ENCODE results near the gene IGSF23. TPM values are rescaled to one million over a fixed set of nuclear protein-coding genes. Genes with fewer than 3 reads are reported as not detected.
"Not testable (repeated sequence)": the region's sequence is repeated elsewhere in the genome, so short reads cannot be mapped to it uniquely, and the experiment has no call there.

Gene IGSF23
- total RNA-seq, 1 experiment from 2014 or later, result not detected

DNA sequence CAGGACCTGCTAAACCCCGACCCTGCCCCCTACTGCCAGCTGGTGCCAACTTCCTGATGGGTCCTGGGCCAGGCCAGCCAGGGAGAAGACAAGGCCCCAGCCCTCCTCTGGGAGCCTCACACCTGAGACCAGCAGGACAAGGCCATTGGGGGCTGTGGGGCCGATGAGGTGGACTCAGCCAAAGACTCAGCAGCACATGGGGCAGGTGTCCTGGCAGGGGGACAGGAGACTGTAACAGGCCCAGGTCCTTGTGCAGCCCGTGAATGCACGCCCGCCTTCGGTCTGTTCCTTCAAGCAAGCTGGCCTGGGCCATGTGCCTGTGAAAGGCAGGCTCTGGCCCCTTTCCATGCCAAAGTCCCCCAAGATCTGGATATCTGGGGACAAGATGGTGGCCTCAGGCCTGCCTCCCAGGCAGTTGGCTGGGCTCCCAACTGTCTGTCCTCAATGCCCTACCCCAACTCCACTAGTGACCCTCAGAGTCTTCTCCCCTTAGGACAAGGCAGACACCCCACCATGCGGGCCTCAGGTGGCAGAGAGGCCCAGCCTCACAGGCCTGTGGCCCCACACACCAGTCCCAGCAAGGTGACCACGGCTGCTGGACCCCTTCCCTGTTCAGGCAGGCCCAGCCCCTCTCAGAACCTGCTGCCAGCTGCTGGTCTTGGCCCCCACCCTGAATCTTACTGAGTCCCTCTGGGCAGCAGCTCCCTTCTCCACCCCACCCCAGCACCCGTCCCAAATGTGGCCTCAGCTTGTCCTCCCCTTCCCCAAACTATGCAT lies 70.3 kb downstream of the IGSF23 start:
- DNase-seq (ENCODE audit: extremely low read depth, low read depth), result no peak

DNA sequence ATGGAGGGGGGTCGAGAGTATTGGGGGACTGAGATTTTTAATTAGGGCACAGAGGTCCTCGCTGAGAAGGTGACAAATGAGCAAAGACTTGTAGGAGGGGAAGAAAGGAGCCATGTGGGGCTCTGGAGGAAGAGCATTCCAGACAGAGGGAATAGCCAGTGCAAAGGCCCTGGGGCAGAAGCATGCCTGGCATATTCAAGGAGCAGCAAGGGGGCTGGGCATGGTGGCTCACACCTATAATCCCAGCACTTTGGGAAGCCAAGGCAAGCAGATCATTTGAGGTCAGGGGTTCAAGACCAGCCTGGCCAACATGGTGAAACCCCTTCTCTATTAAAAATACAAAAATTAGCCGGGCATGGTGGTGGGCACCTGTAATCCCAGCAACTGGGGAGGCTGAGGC lies 71.0 kb downstream of the IGSF23 start:
- DNase-seq (ENCODE audit: extremely low read depth, low read depth), result not testable (repeated sequence)

DNA sequence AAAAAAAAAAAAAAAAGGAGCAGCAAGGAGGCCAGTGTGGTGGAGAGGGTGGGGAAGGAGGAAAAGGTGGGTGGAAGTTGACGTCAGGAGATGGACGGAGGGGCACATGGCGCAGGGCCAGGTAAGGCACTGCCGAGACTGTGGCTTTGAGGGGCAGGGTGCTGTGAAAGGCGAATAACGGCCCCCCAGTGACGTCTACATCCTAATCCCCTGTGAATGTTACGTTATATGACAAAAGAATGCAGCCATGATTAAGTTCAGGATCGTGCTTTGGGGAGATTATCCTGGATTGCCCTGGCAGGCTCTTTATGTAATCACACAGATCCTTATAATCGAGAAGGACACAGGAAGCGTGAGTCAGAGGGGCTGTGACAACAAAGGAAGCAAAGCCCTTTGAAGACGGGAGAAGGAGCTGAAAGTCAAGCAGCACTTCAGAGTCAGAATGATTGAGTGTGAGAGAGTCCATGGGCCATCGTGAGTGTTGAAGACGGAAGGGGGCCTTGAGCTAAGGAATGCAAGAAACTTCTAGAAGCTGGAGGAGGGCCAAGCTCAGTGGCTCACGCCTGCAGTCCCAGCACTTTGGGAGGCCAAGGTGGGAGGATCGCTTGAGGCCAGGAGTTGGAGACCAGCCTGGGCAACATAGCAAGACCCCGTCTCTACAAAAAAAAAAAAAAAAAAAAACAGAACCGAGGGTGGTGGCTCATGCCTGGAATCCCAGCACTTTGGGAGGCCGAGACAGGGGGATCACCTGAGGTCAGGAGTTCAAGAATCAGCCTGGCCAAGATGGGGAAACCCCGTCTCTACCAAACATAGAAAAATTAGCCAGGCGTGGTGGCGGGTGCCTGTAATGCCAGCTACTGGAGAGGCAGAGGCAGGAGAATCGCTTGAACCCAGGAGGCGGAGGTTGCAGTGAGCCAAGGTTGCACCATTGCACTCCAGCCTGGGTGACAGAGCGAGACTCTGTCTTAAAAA lies 71.8 kb downstream of the IGSF23 start:
- peak; percentile 88 for DNase-seq (ENCODE audit: extremely low read depth, low read depth)

DNA sequence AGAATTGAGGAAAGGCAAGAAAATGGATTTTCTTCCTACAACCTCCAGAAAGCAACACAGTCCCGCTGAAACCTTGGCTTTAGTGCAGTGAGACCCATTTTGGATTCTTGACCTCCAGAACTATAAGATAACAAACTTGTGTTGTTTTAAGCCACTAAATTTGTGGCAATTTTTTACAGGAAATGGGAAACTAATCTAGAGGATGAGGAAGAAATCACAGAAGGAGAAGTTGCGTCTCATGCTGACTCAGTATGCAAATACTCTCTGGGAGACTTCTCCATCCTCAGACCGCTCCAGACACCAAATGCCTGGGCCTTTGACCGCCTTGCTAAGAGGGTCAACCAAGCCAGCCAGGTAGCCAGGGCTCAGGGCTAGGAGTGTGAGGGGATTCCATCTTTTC lies 72.5 kb downstream of the IGSF23 start:
- no peak for DNase-seq (ENCODE audit: extremely low read depth, low read depth)

Small RNA genes within 50 kb of the gene (small RNA-seq; reads per million reads assigned to genes)
- 0 reads per million in 2 experiments for gene AC243964.1

Other genes starting within 250 kb of the IGSF23 start
- 0.17 TPM in 1 of 2 replicates, not detected in the other for gene ZNF285, start 212.0 kb upstream of the IGSF23 start, total RNA-seq (2014; rRNA removed; shearing (Covaris generic))
- gene ZNF229, start 165.1 kb upstream of the IGSF23 start, total RNA-seq (2014; rRNA removed; shearing (Covaris generic)), result 4.2 and 4.8 TPM in 2 replicates
- 5.6 TPM in 2 replicates for gene ZNF180, start 113.0 kb upstream of the IGSF23 start, total RNA-seq (2014; rRNA removed; shearing (Covaris generic))
- not detected in 2 replicates for gene CEACAM20, start 83.9 kb upstream of the IGSF23 start, total RNA-seq (2014; rRNA removed; shearing (Covaris generic))
- 49.8 and 50.1 TPM in 2 replicates for gene PVR, start 30.3 kb downstream of the IGSF23 start, total RNA-seq (2014; rRNA removed; shearing (Covaris generic))
- 0.46 and 0.59 TPM in 2 replicates for gene CEACAM19, start 57.9 kb downstream of the IGSF23 start, total RNA-seq (2014; rRNA removed; shearing (Covaris generic))
- gene CEACAM16, start 85.6 kb downstream of the IGSF23 start, total RNA-seq (2014; rRNA removed; shearing (Covaris generic)), result not detected in 2 replicates
- 12.6 and 16.5 TPM in 2 replicates for gene BCL3, start 135.1 kb downstream of the IGSF23 start, total RNA-seq (2014; rRNA removed; shearing (Covaris generic))
- not detected in 2 replicates for gene CBLC, start 164.3 kb downstream of the IGSF23 start, total RNA-seq (2014; rRNA removed; shearing (Covaris generic))
- gene BCAM, start 195.5 kb downstream of the IGSF23 start, total RNA-seq (2014; rRNA removed; shearing (Covaris generic)), result 2.3 and 3.1 TPM in 2 replicates
- 24.3 and 29.4 TPM in 2 replicates for gene NECTIN2, start 232.7 kb downstream of the IGSF23 start, total RNA-seq (2014; rRNA removed; shearing (Covaris generic))